OCI-LY3 (cell line): ENCODE results near the gene PLK1.

ENCODE experiments used
- H2AFZ ChIP-seq: fragments of 200-600, 300-600 bp; shearing (Covaris generic); 2 replicates; pipeline ENCODE4 v1.6.0; 2014; ENCODE audit warnings: antibody characterized with exemption, low read depth, low read length
- H3K27ac ChIP-seq: fragments of 200-600, 300-600 bp; sonication (generic); 2 replicates; pipeline ENCODE4 v1.5.1; 2014; ENCODE audit warnings: mild to moderate bottlenecking, low read length, moderate library complexity, mixed read lengths
- H3K27me3 ChIP-seq: fragments of 200-600, 300-600 bp; sonication (generic); 2 replicates; pipeline ENCODE4 v1.6.1; 2014; ENCODE audit warnings: low read depth, low read length, mixed read lengths
- H3K36me3 ChIP-seq: fragments of 200-600, 300-600 bp; sonication (generic); replicated peaks from 2 replicates; pipeline ENCODE3; 2014; ENCODE audit warnings: low read depth, low read length, mixed read lengths
- H3K4me1 ChIP-seq: fragments of 300-600, 200-600 bp; sonication (generic); 2 replicates; pipeline ENCODE4 v1.6.1; 2014; ENCODE audit warnings: low read length, mixed read lengths
- H3K4me2 ChIP-seq: fragments of 200-600, 300-600 bp; sonication (generic); 2 replicates; pipeline ENCODE4 v1.6.1; 2014; ENCODE audit warnings: low read length, mixed read lengths
- H3K4me3 ChIP-seq: fragments of 300-600, 200-600 bp; sonication (generic); 2 replicates; pipeline ENCODE4 v1.5.1; 2014; ENCODE audit warnings: antibody characterized with exemption, mild to moderate bottlenecking, low read length, moderate library complexity
- H3K79me2 ChIP-seq: fragments of 300-600, 200-600 bp; shearing (Covaris generic); 2 replicates; pipeline ENCODE4 v1.6.1; 2014; ENCODE audit warnings: mild to moderate bottlenecking, low read length, mixed read lengths
- H3K9ac ChIP-seq: fragments of 300-600, 200-600 bp; shearing (Covaris generic); 2 replicates; pipeline ENCODE4 v1.6.0; 2014; ENCODE audit warnings: mild to moderate bottlenecking, low read length, moderate library complexity
- H3K9me3 ChIP-seq: fragments of 200-600, 300-600 bp; shearing (Covaris generic); 2 replicates; pipeline ENCODE4 v1.6.1; 2014; ENCODE audit warnings: low read length, mixed read lengths; ENCODE audit not compliant: insufficient read depth
- H4K20me1 ChIP-seq: fragments of 200-600, 300-600 bp; sonication (generic); 2 replicates; pipeline ENCODE4 v1.6.1; 2016; ENCODE audit warnings: low read length, mixed read lengths; ENCODE audit not compliant: insufficient read depth
- CTCF ChIP-seq: fragments of 200-600, 300-600 bp; sonication (generic); IDR thresholded peaks from 2 replicates; pipeline ENCODE4 v1.5.1; 2014; ENCODE audit warnings: antibody characterized with exemption, low read length, low read depth
- EZH2phosphoT487 ChIP-seq: fragments of 200-600 bp; shearing (Covaris generic); IDR thresholded peaks from 2 replicates; pipeline ENCODE4 v1.6.1; 2018; ENCODE audit warnings: antibody characterized with exemption, mixed run types, low read depth

Gene PLK1

GRCh38 chr16:23682181-23682580 is 3.5 kb downstream of the PLK1 start:
- H3K4me2 ChIP-seq = no peak overlapping the region
- H3K79me2 ChIP-seq = peaks cover 48% of the 10 kb centered on the region

GRCh38 chr16:23683487-23683886 is 4.8 kb downstream of the PLK1 start:
- no peak overlapping the region for H3K4me2 ChIP-seq
- H3K9ac ChIP-seq = no peak overlapping the region
- peaks cover 14% of the 10 kb centered on the region for H3K4me1 ChIP-seq
- no peaks in the 10 kb centered on the region for H3K9me3 ChIP-seq
- H4K20me1 ChIP-seq = peaks cover 51% of the 10 kb centered on the region
- H2AFZ ChIP-seq = no peak overlapping the region
- H3K36me3 ChIP-seq = peaks cover 69% of the 10 kb centered on the region
- H3K27me3 ChIP-seq = no peaks in the 10 kb centered on the region
- H3K4me3 ChIP-seq = no peak overlapping the region
- no peak overlapping the region for H3K27ac ChIP-seq
- H3K79me2 ChIP-seq = peaks cover 48% of the 10 kb centered on the region
- TF ChIP-seq EZH2phosphoT487 (no peak), CTCF (no peak)

More at GRCh38 chr16:23682181-23682580, 3.5 kb downstream of the PLK1 start:
- H3K27me3 ChIP-seq = no peaks in the 10 kb centered on the region
- H3K4me1 ChIP-seq = peaks cover 17% of the 10 kb centered on the region
- no peaks in the 10 kb centered on the region for H3K9me3 ChIP-seq
- TF ChIP-seq EZH2phosphoT487 (no peak), CTCF (no peak)
- no peak overlapping the region for H3K27ac ChIP-seq
- no peak overlapping the region for H3K9ac ChIP-seq
- H2AFZ ChIP-seq = no peak overlapping the region
- H3K36me3 ChIP-seq = peaks cover 56% of the 10 kb centered on the region
- H3K4me3 ChIP-seq = no peak overlapping the region
- peaks cover 41% of the 10 kb centered on the region for H4K20me1 ChIP-seq

GRCh38 chr16:23687034-23687808 is 8.5 kb downstream of the PLK1 start:
- Histone ChIP-seq H2AFZ (no peak overlapping the region), H3K27me3 (no peaks in the 10 kb centered on the region), H3K36me3 (peaks cover 70% of the 10 kb centered on the region), H3K4me3 (no peak overlapping the region), H3K79me2 (peaks cover 12% of the 10 kb centered on the region), H3K27ac (no peak overlapping the region), H3K9ac (no peak overlapping the region), H3K4me1 (no peaks in the 10 kb centered on the region), H4K20me1 (peaks cover 31% of the 10 kb centered on the region), H3K9me3 (no peaks in the 10 kb centered on the region), H3K4me2 (no peak overlapping the region)
- TF ChIP-seq EZH2phosphoT487 (no peak), CTCF (no peak)

GRCh38 chr16:23689442-23690187 is 10.9 kb downstream of the PLK1 start:
- Histone ChIP-seq H3K4me1 (no peaks in the 10 kb centered on the region), H3K9ac (no peak overlapping the region), H4K20me1 (peaks cover 19% of the 10 kb centered on the region), H3K4me3 (no peak overlapping the region), H3K36me3 (peaks cover 55% of the 10 kb centered on the region), H3K9me3 (no peaks in the 10 kb centered on the region), H2AFZ (no peak overlapping the region), H3K27ac (no peak overlapping the region), H3K27me3 (no peaks in the 10 kb centered on the region), H3K79me2 (no peaks in the 10 kb centered on the region; the same call in 1 of the 2 replicates), H3K4me2 (no peak overlapping the region)
- TF ChIP-seq EZH2phosphoT487 (no peak), CTCF (no peak)
